Parietal lobe (tissue), 2 donors: ENCODE data around the gene UGGT2. TPM values are rescaled to one million over a fixed set of nuclear protein-coding genes. Genes with fewer than 3 reads are reported as not detected.

Experiments used
- small RNA-seq: library from RNA; depleted of rRNA; stranded (forward); fragments of <200 nt; gene quantifications from one replicate; pipeline ENCODE3, GENCODE V24; 2014; ENCODE audit warnings: low replicate concordance
- total RNA-seq: library from RNA; depleted of rRNA; stranded (reverse); fragments of >200 nt; gene quantifications from one replicate; pipeline ENCODE4 v1.2.3, GENCODE V29; 2014

UGGT2 gene
- total RNA-seq, result 113 TPM

GRCh38 chr13:96053003-96053703, at the start of gene UGGT2:
UGGT2 (minus strand) TSS chr13:96053401; CDS start chr13:96053312, 89 bp downstream.

GRCh38 chr13:96089749-96090239, 36.6 kb upstream of the UGGT2 start, which contains the start of gene HS6ST3:
HS6ST3 (plus strand) TSS chr13:96090107.

Small RNA genes lying within 50 kb of the gene (small RNA-seq; reads per million reads assigned to genes)
- not detected for gene HMGN1P24

Other genes starting within 250 kb of the UGGT2 start
- 21.3 TPM for gene HS6ST3, start 36.7 kb upstream of the UGGT2 start, total RNA-seq